Brain pericyte (primary cell): ENCODE results near the gene GNE.
"Not testable (repeated sequence)": the region's sequence is repeated elsewhere in the genome, so short reads cannot be mapped to it uniquely, and the experiment has no call there.

Source experiments
- DNase-seq: peaks from one replicate; pipeline ENCODE4 v3.0.0-alpha.2; 2012; ENCODE audit warnings: low read depth, low spot score

GNE gene

GRCh38 chr9:36207546-36208012 is 50.7 kb downstream of the GNE start:
- no peak for DNase-seq

GRCh38 chr9:36207016-36207415 is 51.2 kb downstream of the GNE start:
- no peak for DNase-seq

- no peak for DNase-seq
Observed at GRCh38 chr9:36204906-36205547, 53.2 kb downstream of the GNE start.

GRCh38 chr9:36194326-36195000 is 63.8 kb downstream of the GNE start:
- no peak for DNase-seq

GRCh38 chr9:36193023-36193422 is 65.2 kb downstream of the GNE start:
- no peak for DNase-seq

- no peak for DNase-seq
Observed at GRCh38 chr9:36192196-36192595, 66.1 kb downstream of the GNE start.

DNA sequence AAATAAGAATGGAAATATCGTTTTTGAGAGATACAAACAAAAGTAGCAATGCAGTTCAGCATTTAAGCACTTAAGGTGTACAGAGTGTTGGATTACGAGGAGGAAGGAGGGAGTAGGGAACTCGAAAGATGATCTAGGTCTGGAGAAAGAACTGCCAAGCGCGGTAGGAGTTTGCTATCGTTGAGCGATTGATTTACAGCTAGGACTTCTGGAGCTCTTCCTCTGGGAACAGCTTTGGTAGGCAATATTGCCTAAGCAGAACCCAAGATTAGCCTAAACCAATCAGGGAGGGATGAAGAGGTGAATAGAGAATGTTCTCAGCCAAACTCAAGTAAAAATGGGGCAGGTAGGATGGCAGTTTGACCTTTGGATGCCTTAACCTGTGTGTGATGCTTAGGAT is 66.6 kb downstream of the GNE start:
- DNase-seq: no peak

- no peak for DNase-seq
Observed at GRCh38 chr9:36191290-36191645, 67.0 kb downstream of the GNE start.

GRCh38 chr9:36190388-36191289 is 67.6 kb downstream of the GNE start, which contains the start of gene CLTA:
Gene CLTA, plus strand, starts transcription at chr9:36190921. Its CDS starts 136 bp downstream, at chr9:36191057.
- peak; percentile 89 for DNase-seq

DNA sequence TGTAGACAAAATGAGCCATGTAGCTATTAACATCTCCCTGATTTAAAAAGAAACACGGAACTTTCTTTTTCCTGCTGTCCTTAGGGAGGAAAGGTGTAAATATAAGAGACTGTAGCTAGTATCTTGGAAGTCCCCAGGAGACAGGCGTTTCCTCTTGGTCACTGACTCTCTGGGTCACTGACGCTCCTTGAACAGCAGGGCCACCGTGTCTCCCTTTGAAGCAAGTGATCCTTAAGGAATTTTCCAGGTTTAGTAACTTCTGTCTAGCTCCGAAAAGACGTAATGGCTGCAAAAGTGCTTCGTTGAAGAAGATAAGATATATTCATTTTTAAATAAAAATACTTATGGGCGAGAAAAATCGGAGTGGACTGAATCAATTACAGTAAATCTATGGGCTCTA is 68.3 kb downstream of the GNE start:
- no peak for DNase-seq

DNA sequence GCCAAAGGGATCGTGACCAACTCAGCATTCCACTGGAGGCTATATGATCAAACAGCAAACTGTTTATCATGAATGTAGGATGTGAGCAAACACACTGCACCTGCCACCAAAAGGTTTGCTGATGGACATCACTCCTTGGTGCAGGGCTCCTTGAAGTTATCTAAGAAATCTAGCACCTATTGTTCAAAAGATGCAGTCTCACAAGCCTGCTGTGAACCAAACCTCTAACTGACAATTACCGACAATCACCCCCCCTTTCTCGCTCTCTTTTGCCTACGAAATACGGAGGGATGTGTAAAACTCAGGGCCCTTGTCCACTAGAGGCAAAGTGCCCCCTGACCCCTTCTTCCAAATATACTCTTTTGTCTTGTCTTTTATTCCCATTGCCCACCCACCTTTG is 70.0 kb downstream of the GNE start:
- no peak for DNase-seq

DNA sequence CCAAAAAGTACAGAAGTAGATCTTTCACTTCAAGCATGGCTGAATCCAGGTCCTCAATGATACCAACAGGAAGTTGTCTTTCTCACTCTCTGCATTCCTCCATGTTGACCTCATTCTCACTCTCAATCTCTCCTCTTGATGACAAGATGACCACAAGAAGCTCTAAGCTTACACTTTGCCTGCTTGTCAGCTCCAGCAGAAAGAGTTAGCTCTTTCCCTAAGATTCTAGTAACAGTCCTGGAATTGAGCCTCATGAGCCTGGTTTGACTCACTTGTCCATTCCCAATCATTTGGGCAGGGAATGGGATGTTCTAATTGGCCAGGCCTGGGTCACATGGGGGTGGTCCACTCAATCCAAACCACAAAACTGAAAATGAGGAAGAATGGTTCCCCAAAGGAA is 70.8 kb downstream of the GNE start:
- no peak for DNase-seq

- DNase-seq: not testable (repeated sequence)
Observed at GRCh38 chr9:36180243-36180642, 78.0 kb downstream of the GNE start.

DNA sequence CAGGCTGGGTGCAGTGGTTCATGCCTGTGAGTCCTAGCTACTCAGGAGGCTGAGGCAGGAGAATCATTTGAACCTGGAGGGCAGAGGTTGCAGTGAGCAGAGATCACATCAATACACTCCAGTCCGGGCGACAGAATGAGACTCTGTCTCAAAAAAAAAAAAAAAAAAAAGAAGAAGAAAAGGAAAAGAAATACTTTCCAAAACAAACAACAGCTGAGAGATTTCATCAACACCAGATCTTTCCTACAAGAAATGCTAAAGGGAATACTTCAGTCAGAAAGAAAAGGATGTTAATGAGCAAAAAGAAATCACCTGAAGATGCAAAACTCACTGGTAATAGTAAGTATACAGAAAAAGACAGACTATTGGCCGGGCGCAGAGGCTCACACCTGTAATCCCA is 80.7 kb downstream of the GNE start:
- no peak for DNase-seq

- not testable (repeated sequence) for DNase-seq
Observed at GRCh38 chr9:36176496-36176895, 81.8 kb downstream of the GNE start.

- DNase-seq: not testable (repeated sequence)
Observed at GRCh38 chr9:36175209-36175608, 83.0 kb downstream of the GNE start.

GRCh38 chr9:36174731-36175130 is 83.5 kb downstream of the GNE start:
- no peak for DNase-seq

- no peak for DNase-seq
Observed at GRCh38 chr9:36174271-36174670, 84.0 kb downstream of the GNE start.

DNA sequence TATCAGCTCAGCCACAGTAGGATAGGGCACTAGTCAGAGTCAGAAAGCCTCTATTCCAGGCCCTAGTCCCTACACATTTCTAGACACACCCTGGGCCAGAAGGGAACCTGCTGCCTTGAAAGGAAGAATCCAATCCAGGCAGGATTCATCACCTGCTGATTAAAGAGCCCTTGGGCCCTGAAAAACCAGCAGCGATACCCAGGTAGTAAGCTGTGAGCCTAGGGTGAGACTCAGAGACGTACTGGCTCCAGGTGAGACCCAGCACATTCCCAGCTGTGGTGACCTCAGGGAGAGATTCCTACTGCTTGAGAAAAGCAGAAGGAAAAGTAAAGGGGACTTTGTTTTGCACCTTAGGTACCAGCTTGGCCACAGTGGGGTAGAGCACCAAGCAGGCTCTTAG is 84.4 kb downstream of the GNE start:
- no peak for DNase-seq

- DNase-seq: no peak
Observed at GRCh38 chr9:36170531-36170930, 87.7 kb downstream of the GNE start.

- DNase-seq: no peak
Observed at GRCh38 chr9:36169708-36170107, 88.5 kb downstream of the GNE start.

- no peak for DNase-seq
Observed at GRCh38 chr9:36169166-36169565, 89.1 kb downstream of the GNE start, which contains the start of gene CCIN. Gene CCIN, plus strand, starts transcription at chr9:36169388. Its CDS starts 115 bp downstream, at chr9:36169503.
